ENCODE data around the gene OR5AU1.
"Not testable (repeated sequence)": the region's sequence is repeated elsewhere in the genome, so short reads cannot be mapped to it uniquely, and the experiment has no call there.

Gene OR5AU1

GRCh38 chr14:21169573-21169972 lies 13.7 kb upstream of the OR5AU1 start:
- DNase-seq: no peak

GRCh38 chr14:21168055-21168454 lies 12.2 kb upstream of the OR5AU1 start:
- DNase-seq: no peak

DNA sequence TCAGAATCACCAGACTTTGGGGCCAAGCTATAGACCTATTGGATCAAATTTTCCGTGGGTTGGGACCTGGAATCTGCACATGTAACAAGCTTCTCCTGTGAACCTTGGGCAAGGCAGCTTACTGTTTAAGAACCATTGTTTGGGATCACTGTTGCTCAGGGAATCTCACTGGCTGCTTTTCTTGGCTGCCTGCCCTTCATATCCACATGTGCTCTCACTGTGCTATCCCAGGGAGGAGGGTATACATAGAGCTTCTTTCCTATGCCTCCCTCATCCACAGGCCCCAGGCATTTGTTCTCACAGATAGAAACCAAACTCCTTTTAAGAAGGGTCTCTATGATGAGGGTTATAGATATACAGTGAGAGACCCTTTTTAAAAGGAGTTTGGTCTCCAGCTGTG lies 9.8 kb upstream of the OR5AU1 start:
- DNase-seq: not testable (repeated sequence)

DNA sequence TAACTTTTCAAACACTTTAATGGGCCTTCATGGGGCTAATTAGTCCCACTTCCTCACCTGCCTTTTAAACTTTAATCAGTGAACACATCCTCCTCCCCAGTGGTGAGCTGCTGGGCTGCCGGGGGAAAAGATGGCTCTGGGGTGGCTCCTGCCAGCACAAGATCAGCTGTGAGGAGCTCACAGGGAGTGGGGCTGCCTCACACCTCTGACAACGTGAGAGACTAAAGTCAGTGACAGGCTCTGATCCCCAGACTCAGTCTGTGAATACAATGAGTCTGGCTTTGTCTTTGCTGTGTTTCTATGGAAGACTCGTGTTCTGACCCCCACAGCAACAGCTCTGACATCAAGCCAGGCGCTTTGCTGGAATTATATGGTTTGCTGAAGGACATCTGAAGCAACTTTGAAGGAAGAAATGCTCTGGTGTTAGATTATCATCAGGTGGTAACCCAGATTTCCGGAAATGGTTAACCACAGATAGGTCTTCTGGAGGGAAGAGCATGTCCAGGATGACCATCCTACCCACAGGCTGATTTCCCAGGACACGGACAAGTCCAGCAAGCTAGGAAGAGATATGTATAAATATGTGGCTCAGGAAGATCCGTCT lies 9.2 kb upstream of the OR5AU1 start:
- not testable (repeated sequence) for DNase-seq

- DNase-seq: no peak
Measured at GRCh38 chr14:21163871-21164291, 8.0 kb upstream of the OR5AU1 start.

DNA sequence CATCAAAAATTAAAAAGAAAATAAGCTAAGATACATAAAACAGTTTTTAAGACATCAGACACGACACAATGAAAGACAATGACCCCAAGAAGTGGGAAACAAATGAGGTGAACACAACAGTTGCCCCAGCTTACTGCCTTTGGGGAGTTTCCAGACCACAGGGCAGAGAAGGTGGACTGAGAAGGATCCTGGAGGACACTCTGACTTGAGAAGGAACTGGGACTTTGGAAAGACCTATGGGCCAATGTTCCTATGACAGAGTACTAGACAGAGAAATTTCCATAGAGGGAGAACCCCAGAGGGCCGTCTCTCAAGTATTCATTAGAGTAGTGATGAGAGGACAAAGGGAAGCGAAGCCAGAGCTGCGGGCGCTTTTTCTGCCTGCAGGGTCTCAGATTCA lies 6.2 kb upstream of the OR5AU1 start:
- DNase-seq: no peak

DNA sequence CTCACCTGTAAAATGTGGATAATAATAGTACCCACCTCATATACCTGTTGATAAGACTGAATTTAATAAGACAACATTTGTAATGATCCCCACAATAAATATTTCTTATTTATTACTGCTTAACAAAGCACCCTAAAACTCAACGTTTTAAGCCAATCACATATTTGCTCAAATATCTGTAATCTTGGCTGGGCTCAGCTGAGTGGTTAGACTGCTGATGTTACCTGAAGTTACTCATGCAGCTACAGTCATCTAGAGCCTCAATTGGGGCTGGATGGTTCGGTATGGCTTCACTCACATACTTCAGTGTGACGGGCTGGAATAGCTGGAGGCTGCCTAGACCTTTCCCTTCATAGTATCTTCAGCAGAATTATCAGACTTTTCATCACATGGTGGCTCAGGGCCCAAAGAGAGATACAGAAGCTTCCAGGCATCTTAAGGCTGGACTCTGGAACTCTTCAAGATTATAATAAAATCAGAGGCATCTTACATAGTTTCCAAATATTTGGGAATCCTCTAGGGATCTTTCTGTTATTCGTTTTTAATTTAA lies 4.3 kb upstream of the OR5AU1 start:
- DNase-seq: no peak

DNA sequence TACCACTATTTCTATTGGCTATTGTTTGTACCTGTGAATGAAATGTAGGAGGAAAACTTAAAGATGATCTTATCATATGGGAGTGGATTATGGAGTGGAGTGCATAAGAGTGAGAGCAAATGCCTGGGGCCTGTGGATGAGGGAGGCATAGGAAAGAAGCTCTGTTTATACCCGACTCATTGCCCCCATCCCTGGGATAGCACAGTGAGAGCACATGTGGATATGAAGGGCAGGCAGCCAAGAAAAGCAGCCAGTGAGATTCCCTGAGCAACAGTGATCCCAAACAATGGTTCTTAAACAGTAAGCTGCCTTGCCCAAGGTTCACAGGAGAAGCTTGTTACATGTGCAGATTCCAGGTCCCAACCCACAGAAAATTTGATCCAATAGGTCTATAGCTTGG lies 2.3 kb upstream of the OR5AU1 start:
- not testable (repeated sequence) for DNase-seq

DNA sequence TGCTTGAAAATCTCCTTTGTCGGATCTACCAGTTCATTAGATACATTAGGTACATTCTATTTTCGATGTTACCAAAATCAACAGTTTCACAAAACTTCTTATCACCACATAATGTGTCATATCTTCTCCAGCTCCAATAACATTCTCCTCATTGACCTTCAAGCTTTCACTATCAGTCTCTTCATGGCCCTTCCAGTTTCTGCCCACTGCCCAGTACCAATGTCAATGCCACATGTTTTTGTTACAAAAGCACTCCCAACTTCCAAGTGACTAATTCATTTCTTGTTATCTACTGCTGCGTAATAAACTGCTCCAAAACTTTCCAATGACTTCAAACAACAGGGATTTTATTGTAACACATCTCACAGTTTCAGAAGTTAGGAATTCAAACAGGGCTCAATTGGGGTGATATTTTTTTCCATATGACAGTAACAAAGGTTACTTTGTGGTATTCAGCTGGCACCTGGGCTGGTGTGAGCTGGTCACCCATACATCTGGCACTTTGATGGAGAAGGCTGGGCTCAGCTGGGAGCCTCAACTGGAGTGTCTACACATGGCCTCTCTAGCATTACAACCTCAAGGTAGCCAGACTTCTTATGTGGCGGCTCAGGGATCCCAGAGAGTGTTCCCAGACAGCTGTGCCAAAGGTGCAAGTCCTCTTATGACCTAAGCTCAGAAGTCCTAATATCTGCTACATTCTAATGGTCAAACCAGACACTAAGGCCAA lies 6.1 kb downstream of the OR5AU1 start:
- DNase-seq: no peak

DNA sequence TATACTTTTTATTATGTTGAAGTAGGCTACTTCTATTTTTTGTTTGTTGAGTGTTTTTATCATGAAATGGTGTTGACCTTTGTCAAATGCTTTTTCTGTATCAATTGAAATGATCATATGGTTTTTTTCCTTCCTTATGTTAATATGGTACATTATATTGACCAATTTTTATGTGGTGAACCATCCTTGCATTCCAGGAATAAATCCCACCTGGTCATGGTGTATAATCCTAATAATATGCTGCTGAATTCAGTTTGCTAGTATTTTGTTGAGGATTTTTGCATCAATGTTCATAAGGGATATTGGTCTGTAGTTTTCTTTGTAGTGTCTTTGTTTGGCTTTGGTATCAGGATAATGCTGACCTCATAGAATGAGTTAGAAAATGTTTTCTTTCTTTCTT lies 10.4 kb downstream of the OR5AU1 start:
- DNase-seq: no peak

- no peak for DNase-seq
Measured at GRCh38 chr14:21142357-21142756, 13.5 kb downstream of the OR5AU1 start.

DNA sequence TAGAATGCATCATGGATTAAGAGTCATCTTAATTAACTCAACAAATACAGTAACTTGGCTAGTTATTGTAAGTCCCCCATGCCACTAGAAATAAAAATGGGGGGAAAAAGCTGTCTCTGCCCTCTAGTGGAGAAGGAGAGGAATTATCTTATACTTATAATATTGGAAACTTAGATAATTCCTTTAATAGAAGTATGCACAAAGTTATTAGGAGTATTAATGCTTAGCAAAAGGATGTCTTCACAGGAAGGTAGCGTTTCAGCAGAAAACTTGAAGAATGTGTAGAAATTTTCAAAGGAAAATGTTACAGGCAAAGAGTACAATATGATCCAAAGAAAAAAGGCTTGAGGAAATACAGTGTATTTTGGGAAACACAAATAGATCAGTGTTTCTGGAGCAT lies 19.8 kb downstream of the OR5AU1 start:
- DNase-seq: peak; percentile 18

DNA sequence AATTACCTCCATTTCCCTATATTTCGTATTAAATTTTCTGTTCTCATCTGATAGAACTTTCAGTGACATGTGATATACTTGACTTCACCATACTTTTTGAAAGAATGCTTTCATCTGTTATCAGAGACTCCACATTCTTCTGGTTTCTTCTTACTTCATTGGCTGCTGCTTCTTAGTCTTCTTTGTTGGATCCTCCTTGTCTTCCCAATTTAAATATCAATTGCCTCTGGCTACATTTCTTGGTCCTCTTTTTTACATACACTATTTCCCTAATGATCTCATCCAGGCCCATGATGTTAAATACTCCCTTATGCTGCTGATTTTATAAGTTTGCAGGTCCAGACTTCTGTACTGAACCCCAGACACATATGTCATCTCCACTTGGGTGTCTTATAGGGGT lies 22.0 kb downstream of the OR5AU1 start:
- DNase-seq: no peak

GRCh38 chr14:21123429-21123828 lies 32.4 kb downstream of the OR5AU1 start:
- DNase-seq: no peak

- no peak for DNase-seq
Measured at GRCh38 chr14:21121122-21121521, 34.7 kb downstream of the OR5AU1 start.

DNA sequence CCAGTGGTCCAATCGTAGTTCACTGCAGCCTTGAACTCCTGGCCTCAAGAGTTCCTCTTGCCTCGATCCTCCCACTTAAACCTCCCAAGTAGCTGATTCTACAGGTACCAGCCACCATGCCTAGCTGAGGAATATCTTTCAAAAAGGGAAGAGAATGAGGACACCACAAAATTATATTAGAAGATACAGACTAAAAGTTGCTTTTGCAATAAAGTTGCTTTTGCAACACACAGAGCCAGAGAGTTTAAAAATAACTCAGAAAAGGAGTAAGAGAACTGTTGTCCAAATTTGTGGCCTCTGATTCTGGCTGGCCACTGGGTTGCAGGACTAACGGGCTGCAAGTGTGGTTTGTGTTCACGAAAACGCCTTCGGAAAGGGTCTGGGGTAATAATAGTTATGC lies 35.2 kb downstream of the OR5AU1 start:
- DNase-seq: no peak

DNA sequence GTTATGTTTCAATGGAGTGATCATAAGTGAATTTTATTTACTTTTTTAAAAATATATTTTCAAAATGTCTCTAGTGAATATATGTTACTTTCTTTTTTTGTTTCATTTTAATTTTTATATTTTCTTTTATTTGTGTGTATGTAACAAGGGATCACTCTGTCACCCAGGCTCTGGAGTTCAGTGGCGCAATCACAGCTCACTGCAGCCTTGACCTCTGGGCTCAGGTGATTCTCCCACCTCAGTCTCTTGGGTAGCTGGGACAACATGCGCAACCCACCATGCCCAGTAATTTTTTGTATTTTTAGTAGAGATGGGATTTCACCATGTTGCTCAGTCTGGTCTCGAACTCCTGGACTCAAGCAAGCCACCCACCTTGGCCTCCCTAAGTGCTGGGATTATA lies 36.9 kb downstream of the OR5AU1 start:
- no peak for DNase-seq

DNA sequence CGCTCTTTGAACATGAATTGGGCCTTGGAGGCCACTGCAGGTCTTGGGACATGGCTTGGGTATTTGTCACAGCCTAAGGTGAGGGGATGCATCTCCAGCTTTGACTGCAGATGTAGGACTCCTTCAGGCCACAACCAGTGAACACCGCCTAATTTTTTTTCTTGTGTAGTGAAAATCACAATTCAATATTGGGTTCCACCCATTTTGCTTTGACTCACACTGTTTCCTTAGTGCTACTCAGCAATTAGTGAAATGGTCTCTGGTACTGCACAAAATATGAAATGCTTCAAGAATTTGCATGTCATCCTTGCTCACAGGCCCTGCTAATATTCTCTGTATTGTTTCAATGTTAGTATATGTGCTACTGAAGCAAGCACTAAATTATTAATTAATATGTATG lies 42.5 kb downstream of the OR5AU1 start:
- no peak for DNase-seq

GRCh38 chr14:21112255-21112654 lies 43.6 kb downstream of the OR5AU1 start:
- no peak for DNase-seq

DNA sequence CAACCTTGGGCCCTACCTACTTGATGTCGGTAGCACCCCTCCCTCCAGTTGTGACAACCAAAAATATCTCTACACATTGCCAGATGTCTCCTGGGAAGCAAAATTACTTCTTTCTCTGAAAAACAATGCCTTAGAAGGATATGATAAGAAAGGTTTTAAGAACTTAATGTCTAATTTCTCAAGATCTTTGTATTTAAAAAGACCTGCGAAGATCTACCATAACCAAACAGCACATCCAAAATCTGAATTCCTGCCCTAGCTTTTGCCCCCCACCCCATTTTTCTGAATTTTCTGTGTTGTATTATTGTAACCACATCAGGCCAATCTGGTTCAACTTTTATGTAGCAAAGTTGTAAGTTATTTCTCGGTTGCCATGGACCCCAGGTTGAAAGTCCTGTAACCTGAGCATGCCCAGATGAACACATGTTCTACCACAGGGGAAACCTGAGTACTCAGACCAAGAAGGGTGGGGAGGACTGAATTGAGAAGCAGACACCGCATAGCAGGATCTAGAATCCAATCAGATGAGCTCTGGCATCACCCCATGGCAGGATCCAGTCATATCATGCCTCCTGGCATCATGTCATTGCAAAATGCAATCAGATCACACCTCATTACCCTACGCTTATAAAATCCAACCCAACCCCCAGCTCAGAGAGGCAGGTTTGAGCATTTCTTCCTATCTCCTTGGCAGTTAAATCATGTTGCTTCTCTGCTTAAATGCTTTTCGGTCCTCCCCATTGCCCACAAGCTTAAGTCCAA lies 46.3 kb downstream of the OR5AU1 start:
- DNase-seq: no peak

GRCh38 chr14:21108791-21109190 lies 47.1 kb downstream of the OR5AU1 start:
- no peak for DNase-seq

DNA sequence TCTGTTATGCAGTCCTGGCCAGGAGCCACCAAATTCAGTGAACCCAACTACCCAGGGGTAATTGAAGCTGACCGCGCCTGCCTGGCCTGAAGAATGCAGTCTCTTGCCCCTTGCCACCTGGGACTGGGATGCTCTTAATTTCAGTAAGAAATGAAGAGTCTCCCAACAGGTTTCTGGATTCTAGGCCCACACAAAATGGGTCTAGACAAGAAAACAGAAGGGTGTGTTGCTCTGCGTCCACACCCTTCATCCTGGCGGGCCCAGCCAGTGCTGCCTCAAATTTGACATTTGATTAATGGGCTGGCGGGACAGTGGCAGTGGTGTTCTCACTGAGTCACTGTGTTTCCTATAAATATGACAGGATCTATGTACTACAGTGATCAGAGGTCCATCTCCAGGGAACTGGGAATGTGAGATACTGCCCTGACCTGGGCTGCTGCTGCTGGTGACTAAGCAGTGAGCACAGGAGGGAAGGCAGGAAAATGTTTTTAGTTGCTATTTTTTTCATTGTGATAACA lies 48.5 kb downstream of the OR5AU1 start:
- DNase-seq: no peak

DNA sequence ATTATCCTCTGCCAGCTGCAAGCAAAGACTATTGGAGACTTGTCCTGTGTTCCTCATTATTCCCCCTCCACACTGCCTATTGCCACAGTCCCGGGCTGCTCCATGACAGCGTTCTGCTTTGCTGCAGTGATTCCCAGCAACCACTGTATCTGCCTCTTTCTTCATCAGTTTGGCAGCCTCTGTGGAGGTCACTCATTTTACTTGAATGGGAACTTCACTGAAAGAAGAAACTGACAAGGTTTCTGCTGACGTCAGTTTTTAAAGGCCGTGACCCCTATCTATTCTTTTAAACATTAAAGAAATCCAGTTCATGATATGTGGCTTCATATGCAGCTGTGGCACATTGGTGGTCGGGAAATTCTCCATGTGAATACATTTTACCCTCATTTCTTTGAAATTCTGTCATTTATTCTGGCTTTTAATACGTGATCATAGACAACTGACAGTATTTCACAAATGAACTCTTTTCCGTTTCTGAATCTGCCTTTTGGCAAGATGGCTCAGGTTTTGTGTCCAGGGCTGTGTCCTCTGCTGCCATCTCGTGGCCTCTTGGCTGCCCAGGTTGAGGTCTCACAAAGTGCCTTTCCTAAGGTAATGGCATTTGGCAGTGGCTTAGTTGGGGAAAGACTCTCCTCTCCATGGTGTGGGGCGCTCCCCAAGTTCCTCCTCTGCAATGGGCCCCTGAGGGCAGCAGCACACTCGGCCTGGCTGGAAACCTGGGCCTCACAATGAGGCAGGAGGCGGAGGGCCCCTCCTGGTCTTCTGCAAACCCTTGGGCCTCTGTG lies 49.2 kb downstream of the OR5AU1 start:
- DNase-seq: peak; percentile 93
